Vagina (tissue), 2 donors: ENCODE results near the gene DSC2. TPM values are rescaled to one million over a fixed set of nuclear protein-coding genes. Genes with fewer than 3 reads are reported as not detected.
"Not testable (repeated sequence)": the region's sequence is repeated elsewhere in the genome, so short reads cannot be mapped to it uniquely, and the experiment has no call there.

Experiments
- DNase-seq, 2 donors: peaks; one replicate each; pipeline ENCODE4 v3.0.0-alpha.2; 2017; ENCODE audit errors: extremely low spot score in 2 of 2
- H3K27ac ChIP-seq: fragments of 200-600 bp; sonication (generic); one replicate; pipeline ENCODE4 v1.5.1; 2019
- H3K27me3 ChIP-seq: fragments of 200-600 bp; sonication (generic); one replicate; pipeline ENCODE4 v1.5.1; 2019
- H3K36me3 ChIP-seq, 2 donors: fragments of 200-600 bp; sonication (generic); one replicate each; pipeline ENCODE4 v1.5.1; 2017 to 2019
- H3K4me1 ChIP-seq: fragments of 200-600 bp; sonication (generic); one replicate; pipeline ENCODE4 v1.5.1; 2019
- H3K4me3 ChIP-seq, 2 donors: fragments of 200-600 bp; sonication (generic); 1 replicate in 1 of 2; 2 replicates in 1 of 2; pipeline ENCODE4 v1.5.1; 2016 to 2019
- H3K9me3 ChIP-seq: fragments of 200-600 bp; sonication (generic); one replicate; pipeline ENCODE4 v1.5.1; 2019
- CTCF ChIP-seq, 3 experiments: fragments of 450-650 bp in 2 of 3; fragments of 200-600 bp in 1 of 3; sonication (generic) in 1 of 3; IDR thresholded peaks; one replicate each; pipeline ENCODE4 v1.5.1; 2017 to 2019; ENCODE audit warnings: antibody characterized with exemption in 3 of 3, mild to moderate bottlenecking in 2 of 3, moderate library complexity in 2 of 3
- POLR2A ChIP-seq, 2 donors: fragments of 450-650 bp; IDR thresholded peaks; one replicate each; pipeline ENCODE4 v1.6.1; 2017; ENCODE audit warnings: antibody characterized with exemption in 2 of 2, mild to moderate bottlenecking in 2 of 2, moderate library complexity in 2 of 2
- POLR2AphosphoS5 ChIP-seq, 2 donors: sonication (generic); formaldehyde crosslinking; IDR thresholded peaks; one replicate each; pipeline ENCODE4 v1.9.0; 2017; ENCODE audit warnings: antibody characterized with exemption in 2 of 2, mild to moderate bottlenecking in 2 of 2, low read depth in 1 of 2; ENCODE audit not compliant: insufficient read depth in 1 of 2
- intact Hi-C: fragments of 100-400 bp; cut with DNase I; formaldehyde crosslinking; loops from one replicate; pipeline ENCODE4 v1.15.1; 2023
- total RNA-seq: library from RNA; depleted of rRNA; stranded (reverse); fragments of >200 nt; gene quantifications from one replicate; pipeline ENCODE4 v1.2.3, GENCODE V29; 2016

Gene DSC2
- total RNA-seq, 1 donor from 2014 or later, result 108 TPM

GRCh38 chr18:31138709-31139108, 36.5 kb upstream of the DSC2 start:
- no peaks in the 10 kb centered on the region for H3K9me3 ChIP-seq
- H3K36me3 ChIP-seq, result no peaks in the 10 kb centered on the region
- no peak for DNase-seq
- no peaks in the 10 kb centered on the region for H3K27me3 ChIP-seq
- H3K27ac ChIP-seq, result no peak overlapping the region
- TF ChIP-seq POLR2A (IDR thresholded peaks at IDR 0.05) (no peak), POLR2AphosphoS5 (IDR thresholded peaks at IDR 0.05; ENCODE audit: insufficient read depth in 1 of 2, low read depth in 1 of 2) (no peak), CTCF (IDR thresholded peaks at IDR 0.05) (no peak)
- H3K4me1 ChIP-seq, result no peaks in the 10 kb centered on the region
- no peak overlapping the region for H3K4me3 ChIP-seq
- intact Hi-C loops, result no loop called here

GRCh38 chr18:31134988-31135529, 32.8 kb upstream of the DSC2 start:
- Histone ChIP-seq H3K4me1 (no peaks in the 10 kb centered on the region), H3K36me3 (no peaks in the 10 kb centered on the region), H3K27ac (no peak overlapping the region), H3K27me3 (no peaks in the 10 kb centered on the region), H3K4me3 (no peak overlapping the region), H3K9me3 (no peaks in the 10 kb centered on the region)
- intact Hi-C loops, result no loop called here
- DNase-seq, result no peak
- no peak for TF ChIP-seq CTCF (IDR thresholded peaks at IDR 0.05)
- TF ChIP-seq POLR2AphosphoS5 (IDR thresholded peaks at IDR 0.05; ENCODE audit: insufficient read depth in 1 of 2, low read depth in 1 of 2), result no peak
- no peak for TF ChIP-seq POLR2A (IDR thresholded peaks at IDR 0.05)

- intact Hi-C loops, result no loop called here
- Histone ChIP-seq H3K4me1 (no peaks in the 10 kb centered on the region), H3K9me3 (no peaks in the 10 kb centered on the region), H3K36me3 (no peaks in the 10 kb centered on the region), H3K27me3 (no peaks in the 10 kb centered on the region), H3K4me3 (no peak overlapping the region), H3K27ac (no peak overlapping the region)
- no peak for DNase-seq
- no peak for TF ChIP-seq POLR2A (IDR thresholded peaks at IDR 0.05)
- no peak for TF ChIP-seq CTCF (IDR thresholded peaks at IDR 0.05)
- no peak for TF ChIP-seq POLR2AphosphoS5 (IDR thresholded peaks at IDR 0.05; ENCODE audit: insufficient read depth in 1 of 2, low read depth in 1 of 2)
These were observed 27.3 kb upstream of the DSC2 start for GRCh38 chr18:31129398-31130115.

- Histone ChIP-seq H3K27me3 (no peaks in the 10 kb centered on the region), H3K27ac (no peak overlapping the region), H3K36me3 (no peaks in the 10 kb centered on the region), H3K4me3 (no peak overlapping the region), H3K9me3 (no peaks in the 10 kb centered on the region), H3K4me1 (no peaks in the 10 kb centered on the region)
- TF ChIP-seq POLR2A (IDR thresholded peaks at IDR 0.05) (no peak), POLR2AphosphoS5 (IDR thresholded peaks at IDR 0.05; ENCODE audit: insufficient read depth in 1 of 2, low read depth in 1 of 2) (no peak), CTCF (IDR thresholded peaks at IDR 0.05) (no peak)
- no peak for DNase-seq
- intact Hi-C loops, result no loop called here
These were observed 23.7 kb upstream of the DSC2 start for GRCh38 chr18:31125878-31126277.

GRCh38 chr18:31123125-31123524, 20.9 kb upstream of the DSC2 start:
- H3K27me3 ChIP-seq, DNase-seq, H3K4me1 ChIP-seq, H3K9me3 ChIP-seq, H3K36me3 ChIP-seq, H3K4me3 ChIP-seq, H3K27ac ChIP-seq, intact Hi-C loops: not testable (repeated sequence)
